DMS79 treated with DMSO at 0.1 percent for 48 hours (cell line): ENCODE measurements around the gene SLC6A11.
A peak's percentile ranks its signal among the peaks of the same experiment; 100 is the strongest.

Experiments used
- DNase-seq: peaks from one replicate; lab custom pipeline; 2025; lab: John Stamatoyannopoulos, UW

Gene SLC6A11

GRCh38 chr3:10981031-10981430, 165.0 kb downstream of the SLC6A11 start:
- no peak for DNase-seq

GRCh38 chr3:10981961-10982360, 165.9 kb downstream of the SLC6A11 start:
- no peak for DNase-seq

GRCh38 chr3:10982782-10983181, 166.8 kb downstream of the SLC6A11 start:
- no peak for DNase-seq

GRCh38 chr3:10983219-10983916, 167.3 kb downstream of the SLC6A11 start:
- peak; percentile 1 for DNase-seq

DNA sequence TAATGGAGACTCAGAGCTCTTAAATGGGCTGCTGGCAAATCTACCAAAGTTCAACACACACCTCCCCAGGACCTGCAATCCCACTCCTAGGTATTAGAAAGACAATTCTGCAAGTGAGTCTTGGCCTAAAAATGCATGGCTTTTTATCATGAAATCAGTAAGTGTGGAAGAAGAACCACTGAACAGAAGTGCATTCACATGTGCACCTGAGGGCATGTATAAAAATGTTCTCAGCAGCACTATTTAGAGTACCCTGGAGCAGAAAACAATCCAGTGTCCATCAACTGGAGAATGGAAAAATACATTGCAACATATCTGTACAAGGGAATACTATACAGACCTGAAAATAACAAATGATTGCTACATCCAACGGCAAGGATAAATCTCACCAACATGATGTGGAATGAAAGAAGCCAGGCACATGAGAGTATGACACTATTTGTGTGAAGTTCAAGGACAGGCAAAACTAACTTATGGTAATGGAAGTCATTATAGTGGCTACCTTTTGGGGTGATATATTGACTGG, 168.4 kb downstream of the SLC6A11 start:
- no peak for DNase-seq

- DNase-seq: no peak
Measured at GRCh38 chr3:10985181-10985580, 169.2 kb downstream of the SLC6A11 start.

- no peak for DNase-seq
Measured at GRCh38 chr3:10986592-10986991, 170.6 kb downstream of the SLC6A11 start.

- DNase-seq: no peak
Measured at GRCh38 chr3:10988001-10988665, 172.1 kb downstream of the SLC6A11 start.

- no peak for DNase-seq
Measured at GRCh38 chr3:10988991-10989484, 173.0 kb downstream of the SLC6A11 start.
